DMS114 treated with DMSO at 0.1 percent for 48 hours (cell line): ENCODE results near the gene CDH23.

Experiments used
- DNase-seq: peaks from one replicate; lab custom pipeline; 2025; ENCODE audit not compliant: unreplicated experiment; lab: John Stamatoyannopoulos, UW

Gene CDH23

DNA sequence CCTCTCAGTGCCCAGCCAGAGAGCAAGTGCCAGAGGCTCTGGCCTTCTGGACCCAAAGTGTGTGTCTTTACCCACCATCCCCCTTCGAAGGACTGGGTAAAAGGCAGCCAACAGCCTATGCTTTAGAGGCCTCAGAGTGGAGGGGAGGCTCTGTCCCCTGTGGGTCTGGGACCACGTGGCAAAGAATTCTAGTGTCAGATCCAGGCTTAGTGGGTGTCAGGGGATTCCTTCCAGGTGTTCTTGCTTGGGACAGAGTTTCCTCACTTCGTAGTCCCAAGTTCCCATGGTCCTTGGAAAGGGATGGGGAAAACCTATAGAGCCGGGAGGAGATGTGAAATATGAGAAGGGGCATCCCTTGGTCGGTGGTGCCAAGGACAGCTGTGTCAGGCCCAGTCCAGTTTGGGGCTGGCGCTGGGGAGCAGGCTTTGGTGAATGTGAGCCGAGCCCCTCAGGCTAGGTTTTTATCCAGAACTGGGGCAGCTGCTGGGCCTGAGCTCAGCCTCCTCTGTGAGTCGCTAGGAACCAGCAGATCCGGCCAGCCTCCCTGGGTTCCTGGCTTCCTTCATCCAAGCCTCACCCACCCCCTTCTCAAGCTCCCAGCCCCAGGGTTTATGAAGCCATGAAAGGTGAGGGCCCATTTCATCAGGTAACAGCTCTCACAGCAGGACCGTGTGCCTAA, 251.7 kb downstream of the CDH23 start:
- DNase-seq: no peak

DNA sequence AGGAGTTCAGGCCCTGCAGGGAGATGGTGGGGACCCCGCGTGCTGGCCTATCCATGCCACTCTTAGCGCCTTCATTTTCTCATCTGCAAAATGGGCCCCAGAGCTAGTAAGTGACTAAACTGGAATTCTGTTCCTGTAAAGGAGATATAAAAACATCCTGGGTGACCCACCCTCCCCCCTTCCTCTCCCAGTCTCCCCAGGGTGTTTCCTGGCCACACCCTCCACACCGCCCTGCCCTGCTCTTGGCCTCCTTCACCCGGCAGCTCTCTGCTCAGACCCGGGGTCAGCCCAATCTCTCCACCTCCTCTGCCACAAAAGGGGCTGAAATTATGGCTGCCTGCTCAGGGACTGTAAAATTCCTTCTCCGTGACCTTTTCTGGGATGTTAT, 252.2 kb downstream of the CDH23 start:
- DNase-seq: no peak

DNA sequence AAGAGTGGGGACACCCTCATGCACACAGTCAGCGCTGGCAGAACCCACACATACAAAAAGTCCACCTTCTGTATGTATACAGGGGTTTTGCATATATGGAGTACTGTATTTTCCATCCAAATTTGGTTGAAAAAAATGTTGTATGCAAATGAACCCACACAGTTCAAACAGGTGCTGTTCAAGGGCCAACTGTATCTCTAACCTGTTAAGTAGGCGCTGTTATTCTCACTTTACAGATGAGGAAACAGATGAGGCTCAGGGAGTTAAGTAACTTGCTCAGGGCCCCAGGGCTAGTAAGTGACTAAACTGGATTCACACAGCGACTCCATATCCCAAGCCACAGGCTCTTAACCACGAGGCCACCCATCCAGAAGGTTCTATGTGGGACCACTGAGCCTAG, 252.9 kb downstream of the CDH23 start:
- no peak for DNase-seq

DNA sequence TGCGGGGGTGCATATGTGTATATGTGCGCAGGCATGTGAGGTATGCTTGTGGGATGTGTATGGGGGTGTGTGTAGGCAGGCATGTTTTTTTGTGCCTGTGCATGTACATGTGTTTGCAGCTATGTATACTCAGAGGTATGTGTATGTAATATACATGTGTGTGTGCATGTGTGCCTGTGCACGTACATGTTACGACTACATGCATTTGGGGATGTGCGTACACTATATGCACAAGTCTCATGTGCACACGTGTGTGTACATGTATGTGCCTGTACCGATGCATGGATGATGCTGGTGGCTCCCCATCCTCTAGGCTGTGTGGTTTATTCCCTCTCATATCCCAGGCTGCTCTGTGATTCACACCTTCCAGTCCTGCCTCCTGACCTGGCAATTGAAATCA, 253.7 kb downstream of the CDH23 start:
- DNase-seq: no peak

DNA sequence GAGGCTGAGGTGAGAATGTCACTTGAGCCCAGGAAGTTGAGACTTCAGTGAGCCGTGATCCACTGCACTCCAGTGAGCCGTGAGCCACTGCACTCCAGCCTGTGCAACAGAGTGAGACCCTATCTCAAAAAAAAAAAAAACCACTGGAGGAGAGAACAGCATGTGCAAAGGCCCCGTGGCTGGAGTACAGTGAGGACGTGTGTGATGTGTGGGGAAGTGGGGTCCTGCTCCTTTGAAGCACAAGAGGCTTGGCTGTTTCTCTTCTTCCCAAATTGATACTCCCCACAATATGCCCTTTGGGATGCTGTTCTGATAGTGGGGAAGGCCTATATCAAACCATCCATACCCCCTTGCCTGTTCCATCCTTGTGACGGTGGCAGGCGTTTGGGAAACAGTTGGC, 254.7 kb downstream of the CDH23 start:
- no peak for DNase-seq

DNA sequence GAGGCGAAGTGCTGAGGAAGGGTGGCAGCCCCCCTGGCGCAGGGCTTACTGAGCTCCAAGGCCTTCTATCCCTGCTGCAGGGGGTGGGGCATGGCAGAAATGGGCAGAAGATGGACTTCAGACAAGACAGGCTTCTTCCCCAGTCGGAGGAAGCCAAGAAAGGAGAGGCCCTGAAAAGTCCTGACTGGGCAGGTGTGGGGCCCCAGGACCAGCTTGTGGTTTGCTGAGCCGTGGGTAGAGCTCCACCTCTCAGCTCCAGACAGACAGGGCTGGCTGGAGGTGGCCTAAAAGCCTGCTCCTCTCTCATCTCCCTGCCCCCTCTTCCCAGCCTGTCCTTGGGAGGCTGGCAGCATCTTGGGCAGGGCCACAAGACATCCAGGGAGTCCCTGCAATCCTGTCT, 255.2 kb downstream of the CDH23 start:
- no peak for DNase-seq

DNA sequence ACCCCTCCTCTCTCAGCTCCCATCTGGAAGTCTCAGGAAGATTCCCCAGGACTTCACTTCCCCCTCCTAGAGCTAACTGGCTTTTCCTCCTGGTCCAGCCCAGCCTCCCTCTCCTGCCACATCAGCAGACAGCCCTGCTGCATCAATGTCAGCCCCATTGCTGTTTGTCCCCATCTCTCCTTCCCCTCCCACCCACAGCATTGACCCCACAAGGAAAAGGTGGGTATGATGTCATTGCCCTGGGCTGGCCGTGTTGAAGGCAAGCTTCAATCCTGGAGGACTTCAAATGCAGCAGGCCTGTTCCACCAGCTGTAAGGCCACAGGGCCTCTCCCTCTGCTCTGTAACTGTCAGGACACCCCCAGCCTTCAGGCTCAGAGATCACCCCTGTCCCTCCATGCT, 256.3 kb downstream of the CDH23 start:
- no peak for DNase-seq

DNA sequence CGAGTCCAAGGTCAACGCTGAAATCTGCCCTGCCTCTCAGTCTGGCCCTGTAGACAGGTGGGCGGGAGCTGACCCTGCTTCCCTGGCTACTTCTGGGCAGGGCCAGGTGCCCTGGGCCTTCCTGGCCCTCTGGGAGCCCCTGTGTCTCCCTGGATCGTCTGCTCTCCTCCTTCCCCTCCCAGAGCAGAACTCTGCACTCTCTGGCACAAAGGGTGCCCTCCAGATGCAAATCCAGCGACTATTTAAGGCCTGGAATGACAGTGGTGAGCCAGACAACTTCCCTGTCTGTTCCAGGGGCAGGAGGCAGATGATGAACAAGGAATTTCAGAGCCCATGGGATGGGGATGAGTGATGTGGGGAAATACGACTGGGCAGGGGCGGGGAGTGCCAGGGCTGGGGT, 259.5 kb downstream of the CDH23 start:
- DNase-seq: no peak

DNA sequence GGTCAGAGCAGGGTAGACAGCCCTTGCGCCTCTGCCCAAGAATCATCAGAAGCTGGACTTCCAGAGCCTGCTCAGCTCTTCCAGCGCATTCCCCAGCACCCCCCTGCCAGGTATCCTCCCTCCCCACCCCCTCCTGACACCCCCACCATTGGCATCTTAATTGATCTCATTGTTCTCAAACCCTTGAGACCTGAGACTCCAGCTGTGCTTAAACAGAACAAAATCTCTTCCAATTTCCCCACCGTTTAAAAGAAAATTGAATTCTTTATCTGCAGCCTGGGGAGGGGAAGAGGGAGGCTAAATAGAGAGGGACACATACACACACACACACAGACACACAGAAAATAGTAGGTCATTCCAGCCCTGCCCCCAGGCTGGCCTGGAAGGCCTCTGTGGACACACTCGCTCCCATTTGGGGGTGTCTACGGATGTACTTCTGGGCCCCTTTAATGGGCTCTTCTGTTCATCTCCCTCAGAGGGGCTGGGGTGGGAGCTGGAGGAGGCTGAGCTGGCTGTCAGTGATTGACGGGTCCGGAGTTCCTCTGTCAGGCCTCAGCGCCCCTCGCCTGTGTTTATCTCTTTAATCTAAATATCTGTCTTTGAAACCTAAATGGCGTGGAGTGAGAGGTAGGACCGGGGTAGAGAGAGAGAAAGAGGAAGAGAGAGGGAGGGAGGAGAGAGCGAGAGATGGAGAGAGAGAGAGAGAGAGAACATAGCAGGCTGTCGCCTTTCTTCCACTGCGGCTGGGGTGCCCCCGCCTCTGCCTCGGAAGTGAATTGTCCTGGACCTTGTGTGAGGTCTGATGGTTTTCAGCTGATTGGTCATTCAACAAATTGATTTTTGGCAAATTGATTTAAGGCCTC, 261.1 kb downstream of the CDH23 start:
- DNase-seq: no peak

DNA sequence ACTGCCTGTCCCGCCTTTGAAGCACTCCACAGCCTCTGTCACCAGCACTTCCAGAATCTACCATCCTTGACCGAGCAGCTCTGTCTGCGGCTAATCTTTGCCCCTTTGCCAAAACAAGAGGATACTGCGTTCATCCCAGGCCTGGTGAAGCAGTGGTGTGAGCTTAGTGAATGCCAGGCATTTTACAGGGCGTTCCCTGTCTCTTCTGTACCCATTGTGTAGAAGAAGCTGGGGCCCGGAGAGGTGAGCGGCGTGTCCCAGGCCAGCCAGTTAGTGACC, 261.7 kb downstream of the CDH23 start:
- DNase-seq: no peak

DNA sequence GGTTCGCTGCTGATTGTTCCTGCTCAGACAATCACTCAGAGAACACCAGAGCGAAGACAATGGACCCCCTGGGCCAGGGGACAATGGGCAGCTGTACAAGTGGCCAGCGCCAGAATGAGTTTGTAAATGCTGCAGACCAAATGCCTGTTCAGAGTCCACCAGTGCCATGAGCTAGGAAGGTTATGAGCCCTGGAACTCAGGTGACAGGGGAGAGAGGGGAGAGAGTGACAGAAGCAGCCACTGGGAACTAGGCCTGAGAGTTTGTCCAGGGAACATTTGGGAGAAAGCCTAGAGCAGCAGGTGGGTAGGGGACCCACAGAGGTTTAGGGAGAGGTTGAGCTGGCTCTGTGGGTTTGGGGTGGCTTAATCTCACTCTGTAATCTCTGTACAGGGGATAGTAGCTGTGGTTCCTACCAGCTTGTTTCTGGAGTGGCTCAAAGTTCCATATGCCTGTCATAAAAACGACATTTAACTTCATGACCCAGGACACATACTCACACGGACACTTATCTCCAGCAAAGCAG, 262.5 kb downstream of the CDH23 start:
- DNase-seq: no peak

DNA sequence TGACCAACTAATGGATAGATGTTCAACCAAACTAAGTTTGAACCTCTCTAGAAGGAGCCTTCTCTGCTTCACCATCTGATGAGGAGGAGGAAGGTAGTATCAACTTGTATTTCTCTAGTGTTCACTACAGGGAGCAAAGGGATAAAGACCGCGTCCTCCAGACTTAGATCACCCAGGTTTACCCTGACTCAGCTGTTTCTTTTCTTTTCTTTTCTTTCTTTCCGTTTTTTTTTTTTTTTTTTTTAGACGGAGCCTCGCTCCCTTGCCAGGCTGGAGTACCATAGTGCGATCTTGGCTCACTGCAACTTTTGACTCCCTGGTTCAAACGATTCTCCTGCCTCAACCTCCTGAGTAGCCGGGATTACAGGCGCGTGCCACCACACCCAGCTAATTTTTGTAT, 263.0 kb downstream of the CDH23 start:
- no peak for DNase-seq

DNA sequence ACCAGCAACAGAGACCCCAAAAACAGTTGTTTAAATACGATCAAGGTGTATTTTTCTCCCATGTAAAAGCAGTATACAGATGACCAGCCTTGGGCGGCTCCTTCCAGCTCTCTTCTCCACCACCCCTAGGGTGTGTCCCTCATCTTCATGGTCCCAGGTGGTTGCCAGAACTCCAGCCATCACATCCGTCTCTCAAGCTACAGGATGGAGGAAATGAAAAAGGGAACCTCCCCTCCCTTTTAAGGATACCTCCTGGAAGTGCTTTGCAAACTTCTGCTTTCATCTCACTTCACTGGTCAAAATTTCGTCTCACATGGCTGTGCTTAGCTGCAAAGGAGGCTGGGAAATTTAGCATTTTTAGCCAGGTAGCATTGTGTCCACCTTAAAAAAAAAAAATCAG, 263.6 kb downstream of the CDH23 start:
- no peak for DNase-seq

DNA sequence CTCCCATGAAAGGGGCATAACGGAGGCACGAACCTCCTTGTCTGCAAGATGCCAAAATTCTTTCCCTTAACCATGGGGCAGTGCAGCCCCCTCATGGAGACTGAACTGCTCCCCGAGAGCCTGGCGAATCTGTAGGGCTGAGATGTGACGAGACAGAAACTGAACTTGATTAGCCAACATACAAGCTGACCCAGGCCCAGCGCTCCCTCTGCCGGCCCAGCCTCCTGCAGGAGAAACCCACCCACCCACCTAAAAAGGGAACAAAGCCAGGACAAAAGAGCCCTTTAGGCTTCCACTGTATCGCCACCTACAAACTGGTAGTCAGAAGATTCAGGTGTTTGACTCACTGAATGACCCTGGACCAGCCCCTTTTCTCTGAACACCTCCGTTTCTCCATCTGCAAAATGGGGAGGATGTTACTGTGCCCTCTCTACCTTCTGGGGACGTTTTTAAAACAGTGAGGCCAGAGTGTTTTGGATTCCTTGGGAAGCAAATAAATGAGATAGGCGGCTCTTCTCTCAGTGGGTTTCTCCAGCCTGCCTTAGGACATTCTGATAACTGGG, 264.4 kb downstream of the CDH23 start:
- no peak for DNase-seq

DNA sequence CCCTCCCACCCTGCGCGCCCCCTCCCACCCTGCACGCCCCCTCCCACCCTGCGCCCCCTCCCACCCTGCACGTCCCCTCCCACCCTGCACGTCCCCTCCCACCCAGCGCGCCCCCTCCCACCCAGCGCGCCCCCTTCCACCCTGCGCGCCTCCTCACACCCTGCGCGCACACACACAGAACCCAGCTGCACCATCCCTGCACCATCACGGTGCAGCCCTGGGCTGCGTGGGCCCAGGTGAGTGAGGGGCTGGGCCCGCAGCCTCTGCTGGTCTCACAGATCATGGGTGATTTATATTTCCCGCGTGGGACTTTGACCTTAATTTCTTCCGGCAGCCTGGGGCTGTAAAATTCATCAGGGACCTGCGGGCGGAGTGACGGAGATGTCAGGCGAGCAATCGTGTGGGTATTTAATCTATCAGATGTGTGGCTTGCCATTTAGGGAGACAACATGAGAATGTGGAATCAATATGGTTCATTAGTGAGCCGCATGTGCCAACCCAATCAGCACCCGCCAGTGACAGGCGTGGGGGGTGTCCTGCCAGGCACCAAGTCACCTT, 265.1 kb downstream of the CDH23 start:
- no peak for DNase-seq

DNA sequence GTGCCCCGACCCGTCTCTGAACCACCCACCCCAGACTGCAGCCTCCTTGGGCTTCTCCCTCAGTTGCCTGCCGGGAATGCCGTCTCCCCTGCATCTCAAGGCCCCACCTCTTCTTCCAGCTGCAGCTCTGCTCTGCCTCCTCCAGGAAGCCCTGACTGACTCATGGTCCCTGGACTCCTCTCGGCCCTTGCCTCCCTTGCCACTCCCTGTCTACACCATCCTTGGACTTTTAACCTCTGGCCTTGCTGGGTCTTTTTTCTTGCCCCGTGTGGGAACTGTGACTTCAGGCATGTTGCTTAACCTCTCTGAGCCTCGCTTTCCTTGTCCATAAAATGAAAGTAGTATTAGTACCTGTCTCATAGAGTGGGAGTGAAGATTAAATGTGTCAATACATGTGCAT, 266.6 kb downstream of the CDH23 start:
- no peak for DNase-seq

DNA sequence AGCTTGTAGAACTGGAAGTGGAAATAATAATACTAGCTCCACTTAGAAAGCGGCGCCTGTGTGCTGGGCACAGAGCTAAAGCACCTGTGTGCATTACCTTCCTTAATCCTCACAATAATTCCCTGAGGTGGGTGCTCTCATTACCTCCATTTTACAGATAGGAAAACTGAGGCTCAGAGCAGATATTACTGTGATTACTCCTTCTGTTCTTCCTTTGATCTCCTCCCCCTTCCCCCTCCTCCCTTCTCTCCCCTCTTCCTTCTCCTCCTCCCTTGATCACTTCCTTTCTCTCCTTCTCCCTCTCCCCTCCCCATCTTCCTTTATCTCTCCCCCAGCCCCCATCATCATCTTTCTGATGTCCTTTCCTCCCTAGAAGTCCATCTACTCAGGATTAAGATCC, 267.9 kb downstream of the CDH23 start:
- no peak for DNase-seq

DNA sequence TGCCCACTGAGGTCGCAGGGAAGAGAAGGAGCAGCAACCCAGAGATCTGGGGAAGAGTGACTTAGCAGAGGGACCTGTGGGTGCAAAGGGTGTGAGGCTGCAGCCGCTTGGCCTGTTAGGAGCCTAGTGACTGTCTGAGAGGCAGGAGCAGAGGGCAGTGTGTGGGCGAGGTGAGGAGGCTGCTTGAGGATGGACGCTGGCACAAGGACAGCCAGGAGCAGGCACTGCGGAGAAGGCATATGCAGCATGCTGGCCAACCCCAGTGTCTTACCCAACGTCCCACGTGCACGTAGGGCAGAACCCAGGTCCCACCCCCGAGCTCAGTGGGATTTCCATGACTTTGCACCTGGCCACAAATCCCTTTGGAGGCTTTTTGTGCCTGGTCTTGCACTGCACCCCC, 268.7 kb downstream of the CDH23 start:
- no peak for DNase-seq

DNA sequence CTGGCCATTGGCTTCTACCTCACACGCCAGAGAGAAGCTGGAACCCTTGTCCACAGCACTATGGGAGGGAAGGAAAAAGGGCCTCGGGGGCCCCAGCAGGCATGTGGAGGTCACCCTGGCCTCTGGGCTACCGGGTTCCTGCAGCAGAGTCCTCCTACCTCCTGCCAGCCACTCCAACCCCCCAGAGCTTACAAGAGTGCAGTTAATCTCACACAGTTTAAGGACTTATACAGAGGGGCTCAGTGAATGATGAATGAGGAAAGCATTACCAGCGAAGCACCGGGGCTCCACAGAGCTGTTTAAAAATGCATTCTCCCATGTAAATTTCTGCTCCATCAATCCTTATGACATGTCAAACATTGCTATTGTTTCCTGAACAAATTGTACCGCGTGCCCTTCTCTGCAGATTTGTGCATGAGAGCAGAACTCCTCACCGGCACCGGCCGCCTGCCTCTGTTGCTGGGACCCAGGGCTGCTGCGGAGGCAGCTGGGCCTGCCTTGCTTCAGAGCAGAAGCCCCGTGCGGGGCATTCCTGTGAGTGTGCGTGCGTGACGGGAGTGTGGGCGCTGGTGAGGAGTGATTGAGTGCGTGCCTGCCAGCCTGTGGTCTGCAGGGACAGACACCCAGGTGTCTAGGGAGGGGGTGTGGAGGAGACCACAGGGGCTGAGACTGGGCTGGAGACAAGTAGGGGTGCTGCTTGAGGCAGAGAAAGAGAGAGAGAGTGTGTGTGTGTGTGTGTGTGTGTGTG, 270.1 kb downstream of the CDH23 start:
- DNase-seq: no peak

DNA sequence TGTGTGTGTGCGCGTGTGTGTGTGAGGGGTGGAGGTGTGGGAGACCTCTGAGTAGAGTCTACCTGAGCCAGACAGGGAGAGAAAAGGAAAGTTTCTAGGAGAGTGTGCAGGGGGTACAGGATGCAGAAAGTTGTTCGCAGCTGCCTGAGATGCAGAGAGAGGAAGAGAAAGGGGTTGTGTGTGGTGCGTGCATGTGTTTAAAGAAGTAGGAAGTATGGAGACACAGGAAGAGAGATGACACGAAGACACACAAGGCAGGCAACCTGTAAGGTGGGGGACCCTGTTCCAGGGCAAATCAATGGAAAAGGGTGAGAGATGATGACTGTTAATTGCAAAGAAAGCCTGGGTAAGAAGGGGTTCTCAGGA, 270.6 kb downstream of the CDH23 start:
- DNase-seq: no peak
